H1 (cell line): Measurements from ENCODE around the gene RALGAPA2. TPM values are rescaled to one million over a fixed set of nuclear protein-coding genes. Genes with fewer than 3 reads are reported as not detected.

ENCODE experiments used
- SIRT6 ChIP-seq: IDR thresholded peaks from one replicate; pipeline ENCODE4 v1.7.1; 2012; ENCODE audit warnings: low read length, inconsistent platforms
- SP4 ChIP-seq: IDR thresholded peaks from 2 replicates; pipeline ENCODE4 v1.6.1; 2012; ENCODE audit warnings: low read length, inconsistent platforms
- polyA plus RNA-seq, 7 experiments: library from polyadenylated mRNA; depleted of rRNA in 3 of 7; stranded (reverse) in 5 of 7; unstranded in 2 of 7; fragments of >200 nt in 5 of 7; fragments of 200-250 nt in 2 of 7; gene quantifications; 1 replicate in 5 of 7; 2 replicates in 1 of 7; 4 replicates in 1 of 7; pipeline versions ENCODE4 v1.2.1 to v1.2.3, GENCODE V29; 2011 to 2013; ENCODE audit warnings: missing spikeins in 2 of 7, mixed read lengths in 2 of 7
- total RNA-seq: library from RNA; stranded (reverse); fragmentation: NEBNext Ultra II Directional; extraction: Animal tissue kit (Norgen Biotek cat#: 25700); gene quantifications from 2 replicates; pipeline ENCODE4 v1.2.1, GENCODE V29; 2021
- TF ChIP-seq, protein P1 (sequence below): IDR thresholded peaks from 2 replicates; pipeline ENCODE4 v1.6.1; 2011; ENCODE audit warnings: low read depth, mild to moderate bottlenecking, low read length; ENCODE audit not compliant: insufficient read depth

RALGAPA2 gene
- total and polyA plus RNA-seq, 2 of the 8 experiments (the other 6 are each of a cell fraction or from before 2014, with no cell fraction given) = 5.1 to 25.5 TPM

- TF ChIP-seq, protein P1, sequence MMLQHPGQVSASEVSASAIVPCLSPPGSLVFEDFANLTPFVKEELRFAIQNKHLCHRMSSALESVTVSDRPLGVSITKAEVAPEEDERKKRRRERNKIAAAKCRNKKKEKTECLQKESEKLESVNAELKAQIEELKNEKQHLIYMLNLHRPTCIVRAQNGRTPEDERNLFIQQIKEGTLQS = no peak
- TF ChIP-seq SP4 (no peak), SIRT6 (no peak)
- TF ChIP-seq, all 59 proteins: peak for 0
These were observed 162.7 kb downstream of the RALGAPA2 start (continued) for GRCh38 chr20:20549704-20550103.
